Stimulated activated CD8-positive, alpha-beta memory T cell treated with anti-CD3 and anti-CD28 coated beads, Interleukin-7, amount 100 ng/mL, for 1 hour (primary cell): ENCODE results near the gene PROK1.

Experiments
- DNase-seq, 2 donors: peaks; one replicate each; pipeline ENCODE4 v3.0.0-alpha.2; 2020; ENCODE audit warnings: low read depth in 2 of 2

Gene PROK1

DNA sequence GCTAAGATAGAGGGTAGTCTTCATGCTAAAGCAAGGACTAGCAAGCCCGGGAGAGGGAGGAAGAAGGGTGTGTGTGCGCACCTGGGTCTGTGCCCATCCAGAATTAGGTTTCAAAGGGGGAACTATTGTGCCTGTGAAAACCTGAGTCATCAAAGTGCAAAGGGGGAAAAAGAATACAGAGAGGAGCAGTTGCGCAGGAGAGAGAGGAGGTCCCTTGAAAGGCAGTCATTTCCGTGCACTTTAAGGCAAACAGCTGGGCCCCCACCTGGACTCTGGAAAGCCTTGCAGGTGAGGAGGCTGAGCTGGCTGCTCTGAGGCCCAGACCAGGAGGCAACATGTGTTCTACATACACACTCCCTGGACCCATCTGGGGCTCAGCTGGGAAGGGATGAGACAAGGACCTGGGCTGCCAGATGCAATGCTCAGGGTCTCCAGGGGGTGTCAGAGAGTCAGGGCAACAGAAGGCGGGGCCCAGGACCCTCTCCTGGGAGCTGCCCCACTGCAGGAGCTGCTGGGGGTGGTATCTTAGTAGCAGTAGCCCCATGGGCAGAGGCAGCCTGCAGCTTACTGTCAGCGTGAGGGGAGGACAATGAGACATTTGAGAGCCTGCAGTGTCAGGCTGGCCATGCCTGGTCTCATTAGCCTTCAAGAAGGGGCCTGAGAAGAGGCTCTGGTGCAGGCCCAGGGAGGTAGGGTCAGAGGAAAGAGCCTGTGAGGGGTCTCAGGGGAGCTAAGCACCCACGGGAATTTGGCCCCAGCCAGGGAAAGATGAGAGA is 14.3 kb downstream of the PROK1 start:
- DNase-seq = no peak

DNA sequence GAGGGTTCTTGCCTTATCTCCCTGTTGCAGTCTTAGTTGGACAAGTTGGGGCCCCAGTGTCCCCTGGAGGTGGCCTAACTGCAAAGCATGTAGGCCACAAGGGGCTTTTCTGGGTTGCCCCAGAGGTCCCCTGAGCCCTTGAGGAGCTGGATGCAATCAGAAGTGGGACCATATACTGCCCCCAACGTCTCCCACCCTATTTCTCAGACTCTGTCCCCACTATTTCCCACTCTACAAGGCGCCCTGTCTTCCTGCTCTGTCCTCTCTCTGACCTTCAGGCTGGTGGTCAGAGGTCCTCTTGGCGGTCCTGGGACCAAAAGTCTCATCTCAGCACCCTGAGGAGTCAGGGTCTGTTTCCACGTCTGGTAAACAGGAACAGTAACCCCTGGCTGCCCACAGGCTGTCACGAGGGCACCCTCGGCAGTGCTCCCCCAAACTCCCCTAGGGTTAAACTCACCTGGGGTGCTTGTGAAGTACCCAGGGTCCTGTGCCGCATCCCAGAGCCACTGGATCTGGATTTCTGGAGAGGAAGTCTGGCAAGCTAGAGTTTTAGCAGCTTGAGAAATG is 14.9 kb downstream of the PROK1 start:
- DNase-seq = no peak

DNA sequence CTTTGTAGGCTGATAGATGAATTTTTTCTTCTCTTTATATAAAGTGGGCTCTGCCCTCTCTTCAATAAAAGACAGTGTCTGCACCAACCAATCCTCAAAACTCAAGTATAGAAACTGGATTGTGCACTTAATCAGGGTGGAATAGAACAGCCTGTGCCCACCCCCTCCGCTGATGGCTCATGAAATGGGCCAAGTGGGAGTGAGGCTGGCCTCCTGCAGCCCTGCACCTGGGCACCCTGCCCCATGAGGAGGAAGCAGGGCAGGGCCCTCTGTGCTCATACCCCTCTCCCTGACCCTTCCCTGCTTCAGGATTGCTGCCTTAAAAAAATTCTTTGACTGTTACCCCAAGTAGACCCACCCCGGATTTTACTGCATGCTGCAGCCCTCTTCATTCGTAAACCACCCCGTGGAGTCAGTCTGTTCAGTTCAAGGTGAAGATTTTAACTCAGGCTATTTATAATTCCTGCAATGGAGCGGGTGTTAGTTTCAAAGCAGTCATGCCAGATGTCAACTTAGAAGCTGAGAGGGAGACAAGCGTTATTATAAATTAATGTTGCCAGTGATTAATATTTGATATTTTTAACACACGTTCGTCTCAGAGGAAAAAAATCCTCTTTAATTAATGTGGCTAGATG is 15.8 kb downstream of the PROK1 start:
- DNase-seq = no peak

DNA sequence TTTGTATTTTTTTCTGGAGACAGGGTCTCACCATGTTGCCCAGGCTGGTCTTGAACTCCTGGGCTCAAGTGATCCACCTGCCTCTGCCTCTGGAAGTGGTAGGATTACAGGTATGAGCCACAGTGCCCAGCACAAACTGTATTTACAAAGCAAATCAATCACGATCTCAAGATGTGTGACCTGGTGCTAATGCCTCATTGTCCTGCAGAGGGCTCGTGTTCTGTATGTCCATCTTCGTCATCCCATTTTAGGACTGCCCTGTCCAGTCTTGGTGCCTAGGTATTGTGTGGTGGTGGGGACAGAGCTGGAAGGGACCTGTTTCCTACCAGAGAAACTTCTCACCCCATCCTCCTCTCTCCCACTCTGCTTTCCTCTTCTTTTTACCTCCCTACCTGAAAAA is 20.2 kb downstream of the PROK1 start:
- no peak for DNase-seq

DNA sequence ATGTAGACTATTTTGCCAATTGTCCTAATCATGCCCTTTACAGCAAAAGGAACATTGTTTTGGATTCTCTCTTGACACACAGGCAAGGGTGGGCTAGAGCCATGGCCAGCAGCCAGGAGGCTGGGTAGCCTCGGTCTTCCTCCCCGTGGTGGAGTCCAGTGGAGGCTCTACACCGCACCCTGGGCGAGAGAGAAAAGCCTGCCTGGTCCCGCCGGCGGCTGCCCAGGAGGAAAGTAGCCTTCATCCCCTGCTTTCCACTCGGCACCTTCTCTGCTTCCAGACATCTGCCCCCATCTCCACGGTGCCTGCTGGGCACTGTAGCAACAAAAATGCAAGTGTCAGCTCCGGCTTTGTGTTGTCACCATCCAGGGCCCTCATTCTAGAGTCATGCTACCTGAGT is 21.6 kb downstream of the PROK1 start:
- no peak for DNase-seq

DNA sequence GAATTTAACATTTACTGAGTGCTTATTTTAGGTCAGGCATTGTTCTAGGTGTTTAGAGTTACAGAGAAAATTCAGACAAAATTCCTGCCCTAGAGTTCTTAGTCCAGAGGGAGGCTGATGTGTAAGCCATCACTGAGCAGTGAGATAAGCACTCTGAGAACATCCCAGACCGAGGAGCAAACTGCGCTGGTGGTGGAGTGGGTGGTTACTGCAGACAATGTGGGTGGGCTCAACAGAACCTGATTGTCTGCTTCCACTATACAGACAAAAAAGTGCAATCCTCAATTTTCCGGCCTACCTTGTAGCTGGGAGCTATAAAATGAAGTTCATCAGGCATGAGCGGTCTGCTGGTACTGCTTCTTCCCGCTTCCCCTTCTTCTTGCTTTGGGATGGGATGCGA is 23.5 kb downstream of the PROK1 start:
- DNase-seq = no peak

DNA sequence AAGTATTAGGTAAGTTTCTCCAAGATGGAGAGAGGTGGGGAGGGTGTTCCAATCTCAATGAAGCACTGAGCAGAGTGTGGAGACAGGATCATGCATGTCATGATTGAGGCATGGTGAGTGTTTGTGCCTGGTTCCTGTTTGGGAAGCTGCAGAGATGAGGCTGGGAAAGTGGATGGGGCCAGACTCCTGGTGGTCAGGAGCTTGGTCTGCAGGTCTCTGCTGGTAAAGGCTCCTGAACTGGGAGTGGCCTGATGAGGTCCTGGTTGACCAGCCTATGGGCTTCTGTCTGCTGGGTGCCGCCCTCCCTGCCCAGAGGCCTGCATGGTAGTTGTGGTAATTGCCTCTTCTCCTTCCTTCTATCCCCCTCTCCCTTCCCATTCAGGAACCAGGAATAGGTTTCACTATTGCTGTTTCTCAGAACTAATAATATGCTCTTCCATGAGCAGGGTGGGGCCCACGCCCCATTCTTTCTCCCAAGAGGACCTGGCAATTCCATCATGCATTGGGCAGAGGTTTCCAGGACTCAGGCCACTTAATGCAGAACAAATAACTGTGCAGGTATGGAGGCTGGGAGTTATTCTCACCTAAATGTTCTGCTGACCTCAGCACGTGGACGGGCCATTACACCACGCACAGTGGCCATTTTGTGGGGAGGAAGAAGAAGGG is 24.5 kb downstream of the PROK1 start:
- no peak for DNase-seq

DNA sequence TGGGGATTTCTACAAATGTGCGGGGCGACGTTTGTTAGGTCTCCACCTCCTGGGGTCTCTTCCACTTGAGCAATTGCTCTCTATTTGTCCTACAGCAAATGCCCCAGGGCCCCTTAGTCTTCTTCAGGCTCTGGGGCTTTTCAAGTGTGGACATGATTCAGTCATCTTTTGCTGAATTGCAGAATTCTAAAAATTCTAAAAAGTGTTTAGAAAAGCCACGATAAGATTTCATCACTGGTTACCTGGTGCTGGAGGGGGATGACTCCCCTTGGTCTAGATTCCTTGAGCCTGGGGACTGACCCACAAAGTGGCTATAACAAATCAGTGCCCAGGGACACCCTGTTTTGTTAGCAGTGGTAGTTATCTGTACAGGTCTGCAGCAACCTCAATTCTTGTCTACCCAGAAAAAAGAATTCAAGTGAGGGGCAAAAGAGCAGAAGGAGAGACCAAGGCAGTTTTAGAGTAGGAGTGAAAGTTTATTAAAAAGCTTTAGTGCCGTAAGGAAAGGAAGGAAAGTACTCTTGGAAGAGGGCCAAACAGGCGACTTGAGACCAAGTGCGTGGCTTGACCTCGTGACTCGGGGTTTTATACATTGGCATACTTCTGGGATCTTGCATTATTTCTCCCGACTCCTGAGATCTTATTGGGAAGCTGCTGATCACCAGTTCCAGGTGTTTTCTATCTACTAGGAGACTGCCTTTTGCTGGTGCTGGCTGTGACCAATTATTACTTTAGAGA is 25.2 kb downstream of the PROK1 start:
- no peak for DNase-seq

DNA sequence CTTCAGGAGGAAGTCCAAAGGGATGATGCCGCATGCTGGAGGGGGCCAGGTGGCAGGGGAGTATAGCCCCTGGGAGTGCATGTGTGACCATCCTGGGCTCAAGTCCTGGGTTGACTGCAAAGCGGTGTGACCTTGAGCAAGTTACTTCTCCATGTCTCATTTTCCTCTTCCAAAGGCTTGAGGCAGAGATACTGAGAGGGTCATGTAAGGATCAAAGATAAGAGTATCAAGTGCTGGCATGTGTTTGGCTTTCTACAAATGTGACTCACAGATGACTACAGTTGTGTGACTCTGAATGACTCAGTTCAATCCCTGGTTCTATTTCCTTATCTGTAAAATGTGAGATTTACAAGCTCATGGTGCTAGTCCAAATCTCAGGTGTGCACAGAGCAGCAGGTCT is 26.1 kb downstream of the PROK1 start:
- DNase-seq = no peak

DNA sequence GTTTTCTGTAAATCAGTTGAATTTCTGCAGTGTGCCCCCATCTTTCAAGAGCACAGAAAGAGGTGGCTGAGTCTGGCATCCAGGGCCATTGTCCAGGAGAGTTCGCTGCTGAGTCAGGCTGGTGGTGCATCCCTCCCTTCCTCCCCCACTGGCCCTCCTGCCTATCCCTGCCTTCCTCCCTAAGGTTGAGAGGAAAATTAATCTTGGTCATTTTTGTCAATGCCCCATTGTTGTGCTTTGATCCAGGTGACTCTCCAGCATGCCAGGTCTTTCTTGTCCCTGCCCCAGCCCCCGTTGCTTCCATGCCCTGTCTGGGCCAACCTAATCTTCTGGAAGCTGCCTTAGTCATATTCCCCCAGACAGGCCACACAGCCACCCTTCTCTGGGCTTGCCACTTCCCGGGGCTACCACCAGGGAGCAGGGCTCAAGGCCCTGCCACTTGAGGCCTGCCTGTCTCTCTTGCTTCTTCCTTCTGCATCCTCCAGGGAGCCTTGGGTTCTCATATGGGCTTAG is 26.6 kb downstream of the PROK1 start:
- no peak for DNase-seq

DNA sequence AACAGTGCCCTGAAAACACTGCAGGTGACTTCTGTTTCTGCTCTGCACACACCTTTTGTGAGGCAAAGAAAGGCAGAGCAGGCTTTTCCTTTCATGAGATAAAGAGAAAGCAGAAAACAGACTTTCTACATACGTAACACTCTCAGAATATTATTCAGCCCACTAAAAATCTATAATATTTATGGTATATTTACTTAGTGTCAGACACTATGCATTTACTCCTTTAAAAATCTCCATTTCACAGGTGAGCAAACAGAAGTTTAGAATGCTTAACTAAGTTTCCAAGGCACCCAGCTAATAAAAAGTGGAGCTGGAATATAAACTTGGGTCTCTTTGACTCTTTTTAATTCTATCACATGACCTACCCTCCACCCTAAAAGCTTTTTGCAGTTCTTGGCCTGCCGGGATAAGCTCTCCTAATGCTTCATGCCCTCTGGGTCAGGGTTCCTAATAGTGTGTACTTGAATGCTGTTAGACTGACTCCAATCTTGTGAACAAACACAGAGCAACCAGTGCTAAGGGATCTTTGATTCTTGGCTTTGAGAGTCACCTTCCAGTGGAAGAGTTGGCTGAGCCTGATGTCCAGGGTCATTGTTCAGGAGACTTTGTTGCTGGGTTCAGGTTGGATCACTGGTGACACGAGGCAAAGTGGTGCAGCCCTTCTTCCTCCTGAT is 27.2 kb downstream of the PROK1 start:
- no peak for DNase-seq

DNA sequence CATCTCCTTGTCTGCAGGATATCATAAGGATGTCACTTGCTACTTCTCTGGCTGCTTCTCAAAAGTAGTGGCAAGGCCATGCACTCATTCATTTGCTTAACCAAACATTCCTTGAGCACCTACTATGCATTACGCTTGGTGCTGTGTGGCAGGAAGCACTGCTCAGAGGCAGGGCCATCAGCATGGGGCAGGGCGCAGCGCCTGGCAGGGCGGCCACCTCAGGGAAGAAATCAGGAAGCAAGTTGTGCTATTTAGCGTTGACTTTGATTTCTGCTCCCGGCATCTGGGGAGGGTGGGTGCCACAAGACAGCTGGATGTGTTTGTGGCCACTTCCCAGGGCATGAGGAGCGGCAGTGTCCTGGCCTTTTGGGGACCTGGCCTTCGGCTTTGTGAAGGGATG is 27.9 kb downstream of the PROK1 start:
- no peak for DNase-seq

DNA sequence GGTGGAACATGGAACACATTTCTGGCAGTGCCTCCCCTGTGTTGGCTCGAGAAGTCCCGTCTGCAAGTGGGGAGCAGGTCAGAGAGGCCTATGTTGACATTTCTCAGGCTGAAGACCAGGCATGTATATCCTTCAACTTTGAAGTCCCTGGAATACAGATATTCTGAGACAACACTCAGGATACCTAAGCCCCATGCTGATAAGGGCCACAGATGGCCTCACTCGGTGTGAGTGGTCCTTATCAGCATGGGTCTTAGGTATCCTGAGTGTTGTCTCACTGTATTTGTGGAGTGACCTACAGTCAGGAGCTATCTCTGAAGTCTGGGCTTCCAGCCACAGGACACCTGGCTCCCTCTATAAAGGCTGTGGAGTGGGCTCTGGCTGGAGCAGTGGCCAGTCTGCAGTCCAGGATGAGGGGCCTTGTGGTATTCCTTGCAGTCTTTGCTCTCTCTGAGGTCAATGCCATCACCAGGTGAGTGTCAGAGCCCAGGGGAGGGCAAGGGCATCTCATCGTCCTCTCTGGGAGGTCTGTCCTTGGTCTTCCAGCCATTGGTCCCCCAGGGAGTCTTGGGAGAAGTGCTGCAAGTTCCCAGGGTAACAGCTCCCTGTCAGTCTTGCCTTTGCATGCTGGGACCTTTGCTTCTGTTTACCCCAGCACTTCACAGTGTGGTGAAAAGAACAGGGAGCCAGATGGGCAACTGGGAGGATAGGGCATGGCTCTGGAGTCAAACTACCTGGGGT is 29.6 kb downstream of the PROK1 start:
- no peak for DNase-seq

DNA sequence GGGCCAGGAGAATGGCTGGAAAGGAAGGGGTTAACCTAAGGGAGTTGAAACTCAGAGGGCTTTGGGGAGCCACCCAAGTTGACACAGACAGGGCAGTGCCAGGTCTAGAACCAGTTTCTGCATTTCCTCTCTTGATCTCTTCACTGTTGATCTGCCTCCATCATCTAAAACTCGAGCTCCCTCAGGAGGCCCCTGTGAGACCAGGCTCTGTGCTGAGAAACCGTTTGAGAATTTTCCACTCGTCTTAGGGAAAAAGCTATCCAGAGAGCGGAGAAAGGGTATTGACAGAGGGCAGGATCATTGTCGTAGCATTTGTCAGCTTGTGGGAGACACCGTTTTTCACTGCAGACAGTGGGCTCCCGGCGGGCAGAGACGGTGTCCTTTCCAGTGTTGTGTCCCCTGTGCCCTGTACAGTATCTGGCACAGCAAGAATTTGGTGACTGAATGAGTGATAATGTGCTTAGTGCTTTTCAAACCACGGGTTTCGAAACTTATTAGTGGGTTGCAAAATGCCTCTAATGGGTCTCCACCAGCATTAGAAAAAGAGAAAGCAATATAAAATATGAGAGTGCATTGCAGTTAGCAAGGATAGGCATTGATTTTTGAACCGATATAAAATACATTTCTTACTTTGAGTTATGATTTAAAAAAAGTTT is 31.1 kb downstream of the PROK1 start:
- DNase-seq = no peak

DNA sequence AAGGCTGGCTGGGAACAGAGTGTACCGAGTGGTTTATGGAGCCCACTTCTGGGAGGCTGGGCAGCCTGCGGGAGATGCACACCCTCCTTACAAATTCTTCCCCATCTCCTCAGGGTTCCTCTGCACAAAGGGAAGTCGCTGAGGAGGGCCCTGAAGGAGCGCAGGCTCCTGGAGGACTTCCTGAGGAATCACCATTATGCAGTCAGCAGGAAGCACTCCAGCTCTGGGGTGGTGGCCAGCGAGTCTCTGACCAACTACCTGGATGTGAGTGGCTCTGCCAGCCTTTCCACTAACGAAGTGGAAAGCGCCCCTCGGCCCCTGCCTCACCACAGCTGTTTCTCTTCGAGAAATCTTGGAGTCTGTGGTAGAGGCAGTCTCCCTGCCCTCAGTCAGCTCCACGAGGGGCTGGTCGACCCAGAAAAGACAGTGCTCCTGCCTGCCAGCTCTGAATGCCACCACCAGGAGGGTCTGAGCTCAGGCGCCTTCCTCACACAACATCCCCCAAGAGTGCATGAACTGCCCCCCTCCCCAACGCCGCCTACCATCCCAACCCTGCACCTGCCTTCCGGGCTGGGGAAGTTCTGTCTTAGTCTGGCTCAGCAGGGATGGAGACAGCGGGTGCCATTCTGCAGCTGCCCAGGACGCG is 31.8 kb downstream of the PROK1 start:
- DNase-seq = no peak

DNA sequence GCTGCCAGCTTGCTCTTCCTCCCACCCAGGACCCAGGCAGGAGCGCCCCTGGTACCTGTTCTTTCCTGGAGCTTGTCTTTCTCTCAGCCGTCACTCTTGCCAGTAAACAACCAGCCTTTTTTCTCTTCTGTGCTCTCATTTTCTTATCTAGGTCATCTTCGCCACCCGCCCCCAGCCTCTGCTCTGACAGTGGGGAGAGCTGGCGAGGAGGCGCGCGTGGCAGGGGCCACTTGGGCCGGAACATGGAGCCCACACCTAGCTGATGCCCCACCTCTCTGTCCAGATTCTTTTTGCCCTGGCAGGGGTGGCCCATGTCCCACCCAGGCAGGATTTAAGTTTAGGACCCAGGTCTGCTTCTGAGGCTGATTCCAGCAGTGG is 32.3 kb downstream of the PROK1 start:
- no peak for DNase-seq

DNA sequence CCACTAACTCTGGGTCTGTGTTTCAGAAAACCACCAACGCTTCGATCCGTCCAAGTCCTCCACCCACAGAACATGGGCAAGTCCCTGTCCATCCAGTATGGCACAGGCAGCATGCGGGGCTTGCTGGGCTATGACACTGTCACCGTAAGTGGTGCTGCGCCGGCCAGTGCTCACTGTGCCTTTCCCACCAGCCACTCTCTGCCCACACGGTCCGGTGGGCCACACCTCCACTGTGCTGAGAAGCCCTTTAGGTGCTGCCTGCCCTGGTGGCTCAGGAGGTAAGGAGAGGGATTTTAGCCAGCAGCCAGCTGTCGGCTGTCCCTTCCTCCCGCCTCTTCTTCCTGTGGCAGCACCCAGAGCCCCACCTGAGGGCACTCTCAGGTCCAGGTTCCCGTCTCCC is 33.9 kb downstream of the PROK1 start:
- DNase-seq = no peak

DNA sequence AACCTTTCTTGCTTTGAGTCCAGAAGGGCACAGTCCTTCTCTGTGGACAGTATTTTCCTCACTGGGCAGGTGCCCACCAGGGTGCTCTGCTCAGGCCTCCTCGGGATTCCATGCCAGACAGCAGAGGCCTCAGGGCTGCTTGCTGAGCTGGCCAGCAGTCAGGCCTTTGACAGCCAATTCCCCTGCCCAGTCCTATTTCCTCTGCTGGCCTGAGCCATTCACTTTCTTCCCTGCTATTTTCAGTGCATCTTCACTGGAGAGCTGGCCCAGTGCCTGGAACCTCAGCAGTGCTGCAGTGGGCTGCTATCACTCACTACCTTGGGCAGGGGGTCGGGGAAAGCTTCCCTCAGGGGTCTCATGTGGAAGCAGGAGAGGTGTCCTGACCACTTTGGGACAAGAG is 34.8 kb downstream of the PROK1 start:
- DNase-seq = no peak

DNA sequence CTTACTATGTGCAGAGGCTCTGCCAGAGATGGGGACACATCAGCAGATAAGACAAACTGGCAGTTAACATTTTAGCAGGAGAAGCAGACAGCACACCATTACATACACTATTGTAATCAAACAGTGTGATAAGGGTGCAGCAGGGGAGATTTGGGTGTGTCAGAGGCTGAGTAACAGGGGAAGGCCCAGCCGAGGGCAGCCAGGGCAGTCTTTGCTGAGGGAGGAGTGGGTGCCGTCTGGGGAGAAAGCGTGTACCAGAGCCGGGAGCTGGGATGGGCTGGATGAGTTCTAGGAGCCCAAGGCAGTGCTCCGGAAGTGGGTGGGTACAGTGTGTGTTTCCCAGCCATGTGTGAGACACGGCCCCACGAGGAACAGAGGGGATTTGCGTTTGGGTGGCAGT is 36.8 kb downstream of the PROK1 start:
- no peak for DNase-seq

DNA sequence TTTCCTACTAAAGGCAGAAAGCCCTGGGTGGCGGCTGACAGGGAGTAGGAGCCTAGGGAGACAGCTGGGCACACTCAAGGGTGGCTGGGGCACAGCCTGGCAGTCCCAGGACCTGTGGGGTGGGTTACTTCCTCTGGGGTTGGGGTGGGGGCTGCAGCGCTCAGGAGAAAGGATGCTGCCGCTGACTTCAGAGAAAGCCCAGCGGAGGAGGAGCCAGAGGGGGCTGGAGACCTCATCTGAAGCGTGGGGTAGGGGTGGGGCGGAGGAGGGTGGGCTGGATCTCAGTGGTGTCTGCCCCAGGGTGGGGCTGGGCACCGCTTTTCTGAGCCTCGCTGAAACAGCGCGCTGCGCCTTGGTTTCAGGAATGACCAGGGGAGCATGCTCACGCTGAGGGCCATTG is 37.2 kb downstream of the PROK1 start:
- no peak for DNase-seq
